HG02678 (cell line): ENCODE measurements around the gene OR10S1.
"Not testable (repeated sequence)": the region's sequence is repeated elsewhere in the genome, so short reads cannot be mapped to it uniquely, and the experiment has no call there.

Source experiments
- ATAC-seq: cut with Tn5 transposase; IDR thresholded peaks from one replicate; pipeline ENCODE4 v1.9.1; 2021; ENCODE audit warnings: mild to moderate bottlenecking, moderate library complexity; ENCODE audit not compliant: unreplicated experiment

The OR10S1 gene

GRCh38 chr11:123977731-123978347 is at the start of gene OR10S1:
Gene OR10S1 (minus strand): TSS chr11:123977781. CDS start chr11:123977664, 117 bp downstream.
- no peak for ATAC-seq

- ATAC-seq = no peak
These were observed 48.9 kb upstream of the OR10S1 start, which contains the start of gene OR10G8 for GRCh38 chr11:124026498-124026897. Gene OR10G8 (plus strand): TSS chr11:124026798. CDS start chr11:124029623, 2,825 bp downstream.

- ATAC-seq = not testable (repeated sequence)
These were observed 38.3 kb upstream of the OR10S1 start for GRCh38 chr11:124015837-124016236.

- no peak for ATAC-seq
These were observed 35.1 kb upstream of the OR10S1 start, which contains the start of gene OR10G4 for GRCh38 chr11:124012697-124013096. Gene OR10G4 (plus strand): TSS chr11:124012997. CDS start chr11:124015575, 2,578 bp downstream.

GRCh38 chr11:123995119-123995518 is 17.5 kb upstream of the OR10S1 start, which contains the start of gene OR10G6:
Gene OR10G6 (minus strand): TSS chr11:123995161. CDS start chr11:123995161, 0 bp downstream.
- ATAC-seq = no peak

- ATAC-seq = no peak
These were observed 1.7 kb upstream of the OR10S1 start for GRCh38 chr11:123979311-123979710.

GRCh38 chr11:123976770-123977560 is 616 bp downstream of the OR10S1 start:
- no peak for ATAC-seq

GRCh38 chr11:123973816-123974215 is 3.8 kb downstream of the OR10S1 start:
- ATAC-seq = no peak

- ATAC-seq = no peak
These were observed 20.8 kb downstream of the OR10S1 start for GRCh38 chr11:123956752-123957151.

- no peak for ATAC-seq
These were observed 32.4 kb downstream of the OR10S1 start for GRCh38 chr11:123945132-123945531.

GRCh38 chr11:123943738-123944137 is 33.8 kb downstream of the OR10S1 start, which contains the start of gene OR6T1:
Gene OR6T1 (minus strand): TSS chr11:123943838. CDS start chr11:123943838, 0 bp downstream.
- no peak for ATAC-seq

- ATAC-seq = no peak
These were observed 35.2 kb downstream of the OR10S1 start for GRCh38 chr11:123942413-123942812.

- no peak for ATAC-seq
These were observed 38.3 kb downstream of the OR10S1 start, which contains the start of gene OR4D5 for GRCh38 chr11:123939317-123939716. Gene OR4D5 (plus strand): TSS chr11:123939617. CDS start chr11:123939617, 0 bp downstream.
